GM12864 (cell line): ENCODE results near the gene PRKCQ.

Experiments
- DNase-seq: peaks from one replicate; pipeline ENCODE4 v3.0.0-alpha.2; 2011; ENCODE audit warnings: low read depth
- H3K4me3 ChIP-seq: 2 replicates; pipeline ENCODE4 v1.5.1; 2011; ENCODE audit warnings: mild to moderate bottlenecking, low read depth, low read length, control low read depth
- CTCF ChIP-seq: IDR thresholded peaks from 2 replicates; pipeline ENCODE4 v1.5.1; 2011; ENCODE audit warnings: low read depth, mild to moderate bottlenecking, moderate library complexity, low read length, control low read depth, inconsistent platforms; ENCODE audit errors: missing control alignments

Gene PRKCQ

GRCh38 chr10:6379015-6379776 lies 200.9 kb downstream of the PRKCQ start:
- no peak for DNase-seq
- no peak for TF ChIP-seq CTCF
- H3K4me3 ChIP-seq = no peak overlapping the region
